Caco-2 (cell line): ENCODE results near the gene HM13. TPM values are rescaled to one million over a fixed set of nuclear protein-coding genes. Genes with fewer than 3 reads are reported as not detected.
"Not testable (repeated sequence)": the region's sequence is repeated elsewhere in the genome, so short reads cannot be mapped to it uniquely, and the experiment has no call there.

Source experiments
- BruUV-seq: library from RNA; stranded (reverse); fragments of 400-500 nt; replicated peaks from 2 replicates; lab custom pipeline; 2021; lab: Mats Ljungman, UMichigan
- CTCF ChIA-PET: fragments of 300-600 bp; sonication (Branson Sonifier 250); formaldehyde crosslinking; loops from one replicate; lab custom pipeline; 2022; ENCODE audit warnings: antibody characterized with exemption; lab: Charles Lee
- POLR2A ChIA-PET: fragments of 300-600 bp; sonication (Branson Sonifier 250); formaldehyde crosslinking; loops from one replicate; lab custom pipeline; 2022; ENCODE audit warnings: antibody characterized with exemption; lab: Charles Lee
- DNase-seq, 2 experiments: peaks; one replicate each; pipeline versions ENCODE4 v3.0.0 to v3.0.0-alpha.2; 2020 to 2022
- H3K27me3 ChIP-seq: replicated peaks from 2 replicates; pipeline ENCODE4 v1.6.0; 2011; ENCODE audit warnings: low read length; ENCODE audit not compliant: control insufficient read depth, insufficient read depth
- H3K36me3 ChIP-seq: 2 replicates; pipeline ENCODE4 v1.5.1; 2011; ENCODE audit warnings: low read length; ENCODE audit not compliant: control insufficient read depth, insufficient read depth
- H3K4me1 ChIP-seq: fragments of 250-450 bp; sonication (Bioruptor Pico); 2 replicates; pipeline ENCODE4 v1.5.1; 2020; ENCODE audit warnings: mild to moderate bottlenecking
- H3K4me3 ChIP-seq: 2 replicates; pipeline ENCODE4 v1.5.1; 2011; ENCODE audit warnings: low read depth, mild to moderate bottlenecking, control low read depth, low read length
- H3K9me3 ChIP-seq: fragments of 250-450 bp; sonication (Bioruptor Pico); 2 replicates; pipeline ENCODE4 v1.5.1; 2020; ENCODE audit warnings: mild to moderate bottlenecking, moderate library complexity
- H3K27ac Mint-ChIP-seq: one replicate; pipeline ENCODE4 v1.8.0; 2022; ENCODE audit warnings: mixed read lengths; ENCODE audit not compliant: unreplicated experiment
- H3K27me3 Mint-ChIP-seq: one replicate; pipeline ENCODE4 v1.8.0; 2022; ENCODE audit warnings: mixed read lengths; ENCODE audit not compliant: insufficient read depth, unreplicated experiment
- H3K36me3 Mint-ChIP-seq: one replicate; pipeline ENCODE4 v1.8.0; 2022; ENCODE audit warnings: mild to moderate bottlenecking, mixed read lengths; ENCODE audit not compliant: insufficient read depth, unreplicated experiment
- H3K4me1 Mint-ChIP-seq: one replicate; pipeline ENCODE4 v1.8.0; 2022; ENCODE audit warnings: low read depth, mixed read lengths; ENCODE audit not compliant: unreplicated experiment
- H3K4me3 Mint-ChIP-seq: one replicate; pipeline ENCODE4 v1.8.0; 2022; ENCODE audit warnings: mild to moderate bottlenecking, moderate library complexity, mixed read lengths; ENCODE audit not compliant: unreplicated experiment
- H3K9me3 Mint-ChIP-seq: one replicate; pipeline ENCODE4 v1.8.0; 2022; ENCODE audit warnings: mixed read lengths; ENCODE audit not compliant: unreplicated experiment
- intact Hi-C: fragments of 100-400 bp; cut with micrococcal nuclease; formaldehyde crosslinking; loops from one replicate; pipeline ENCODE4 v1.10.0; 2022; ENCODE audit not compliant: unreplicated experiment
- total RNA-seq: library from RNA; stranded (reverse); gene quantifications from 2 replicates; pipeline ENCODE4 v1.2.3, GENCODE V29; 2022
- TF ChIP-seq, protein P1 (sequence below), 2 experiments: fragments of 200-600 bp in 1 of 2; IDR thresholded peaks; 1 replicate in 1 of 2; 2 replicates in 1 of 2; pipeline versions ENCODE4 v1.5.1 to v1.8.0; 2011 to 2022; ENCODE audit warnings: antibody characterized with exemption in 1 of 2, control low read depth in 1 of 2, inconsistent platforms in 1 of 2, low read depth in 1 of 2, low read length in 1 of 2, mild to moderate bottlenecking in 1 of 2, moderate library complexity in 1 of 2; ENCODE audit not compliant: insufficient read depth in 1 of 2, severe bottlenecking in 1 of 2, unreplicated experiment in 1 of 2

Gene HM13
- total RNA-seq, 1 experiment from 2014 or later, result 443 TPM

DNA sequence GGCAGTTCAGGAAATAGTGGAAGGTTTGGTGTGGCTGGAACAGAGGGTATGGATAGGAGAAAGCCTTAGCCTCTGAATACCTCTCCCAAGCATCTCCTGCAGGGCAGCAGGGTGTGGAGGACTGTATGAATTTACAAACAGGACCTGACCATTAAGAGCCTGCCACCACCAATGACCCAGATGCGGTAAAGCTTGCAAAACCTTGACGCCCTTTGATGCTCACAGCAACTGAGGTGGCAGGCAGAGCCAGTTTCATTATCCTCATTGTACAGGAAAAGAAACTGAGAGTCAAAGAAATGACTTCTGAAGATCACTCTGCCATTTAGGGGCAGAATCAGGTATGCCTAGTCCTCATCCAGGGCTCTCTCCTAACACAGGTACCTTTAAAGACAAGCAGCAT lies 2.4 kb downstream of the HM13 start:
- peaks cover 18% of the 10 kb centered on the region for H3K36me3 Mint-ChIP-seq
- TF ChIP-seq, protein P1, sequence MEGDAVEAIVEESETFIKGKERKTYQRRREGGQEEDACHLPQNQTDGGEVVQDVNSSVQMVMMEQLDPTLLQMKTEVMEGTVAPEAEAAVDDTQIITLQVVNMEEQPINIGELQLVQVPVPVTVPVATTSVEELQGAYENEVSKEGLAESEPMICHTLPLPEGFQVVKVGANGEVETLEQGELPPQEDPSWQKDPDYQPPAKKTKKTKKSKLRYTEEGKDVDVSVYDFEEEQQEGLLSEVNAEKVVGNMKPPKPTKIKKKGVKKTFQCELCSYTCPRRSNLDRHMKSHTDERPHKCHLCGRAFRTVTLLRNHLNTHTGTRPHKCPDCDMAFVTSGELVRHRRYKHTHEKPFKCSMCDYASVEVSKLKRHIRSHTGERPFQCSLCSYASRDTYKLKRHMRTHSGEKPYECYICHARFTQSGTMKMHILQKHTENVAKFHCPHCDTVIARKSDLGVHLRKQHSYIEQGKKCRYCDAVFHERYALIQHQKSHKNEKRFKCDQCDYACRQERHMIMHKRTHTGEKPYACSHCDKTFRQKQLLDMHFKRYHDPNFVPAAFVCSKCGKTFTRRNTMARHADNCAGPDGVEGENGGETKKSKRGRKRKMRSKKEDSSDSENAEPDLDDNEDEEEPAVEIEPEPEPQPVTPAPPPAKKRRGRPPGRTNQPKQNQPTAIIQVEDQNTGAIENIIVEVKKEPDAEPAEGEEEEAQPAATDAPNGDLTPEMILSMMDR (IDR thresholded peaks at IDR 0.05; ENCODE audit: insufficient read depth in 1 of 2, low read depth in 1 of 2, low read length in 1 of 2, severe bottlenecking in 1 of 2, unreplicated experiment in 1 of 2), result no peak
- Histone ChIP-seq H3K4me3 (no peak overlapping the region), H3K9me3 (no peaks in the 10 kb centered on the region), H3K36me3 (peaks cover 4% of the 10 kb centered on the region), H3K27me3 (no peaks in the 10 kb centered on the region), H3K4me1 (peaks cover 22% of the 10 kb centered on the region)
- intact Hi-C loops, result loop anchor here (1.0 kb wide), 1 partner anchor 97 kb away; no protein-coding TSS in a partner anchor
- no peak overlapping the region for H3K4me3 Mint-ChIP-seq
- no peak for DNase-seq
- no peaks in the 10 kb centered on the region for H3K27me3 Mint-ChIP-seq
- H3K9me3 Mint-ChIP-seq, result no peaks in the 10 kb centered on the region
- POLR2A ChIA-PET, result no interaction called here
- BruUV-seq, result no TSS peak
- no peaks in the 10 kb centered on the region for H3K4me1 Mint-ChIP-seq
- CTCF ChIA-PET, result no interaction called here
- no peak overlapping the region for H3K27ac Mint-ChIP-seq

GRCh38 chr20:31517373-31517772 lies 3.1 kb downstream of the HM13 start:
- no peaks in the 10 kb centered on the region for H3K27me3 Mint-ChIP-seq
- peak; percentile 78 to 79 for DNase-seq
- H3K4me3 Mint-ChIP-seq, result no peak overlapping the region
- H3K27ac Mint-ChIP-seq, result no peak overlapping the region
- H3K4me1 Mint-ChIP-seq, result no peaks in the 10 kb centered on the region
- H3K36me3 Mint-ChIP-seq, result peaks cover 24% of the 10 kb centered on the region
- Histone ChIP-seq H3K27me3 (no peaks in the 10 kb centered on the region), H3K9me3 (no peaks in the 10 kb centered on the region), H3K36me3 (peaks cover 4% of the 10 kb centered on the region), H3K4me1 (peaks cover 22% of the 10 kb centered on the region), H3K4me3 (no peak overlapping the region)
- POLR2A ChIA-PET, result interaction anchor here (0.6 to 1.0 kb wide), 2 partner anchors 56 to 100 kb away, joined by 3 to 8 read pairs; no protein-coding TSS in a partner anchor
- no peaks in the 10 kb centered on the region for H3K9me3 Mint-ChIP-seq
- CTCF ChIA-PET, result interaction anchor here (0.6 to 1.8 kb wide), 6 partner anchors 9 to 95 kb away, joined by 3 to 16 read pairs (median 3); partner anchors contain the start of gene DEFB123
- intact Hi-C loops, result loop anchor here (1.0 kb wide), 1 partner anchor 96 kb away; no protein-coding TSS in a partner anchor
- BruUV-seq, result no TSS peak
- TF ChIP-seq, protein P1 (IDR thresholded peaks at IDR 0.05; ENCODE audit: insufficient read depth in 1 of 2, low read depth in 1 of 2, low read length in 1 of 2, severe bottlenecking in 1 of 2, unreplicated experiment in 1 of 2), result peak; percentile 32 to 41

- DNase-seq, H3K4me3 Mint-ChIP-seq, H3K27ac Mint-ChIP-seq, H3K27me3 ChIP-seq, POLR2A ChIA-PET, intact Hi-C loops, H3K4me1 Mint-ChIP-seq, BruUV-seq, H3K27me3 Mint-ChIP-seq, H3K9me3 Mint-ChIP-seq, H3K4me3 ChIP-seq, H3K9me3 ChIP-seq, H3K4me1 ChIP-seq, H3K36me3 ChIP-seq: not testable (repeated sequence)
- peaks cover 51% of the 10 kb centered on the region for H3K36me3 Mint-ChIP-seq
- CTCF ChIA-PET, result interaction anchor here (0.6 to 1.0 kb wide), 9 partner anchors 10 to 712 kb away, joined by 3 to 10 read pairs (median 3); no protein-coding TSS in a partner anchor
Measured at GRCh38 chr20:31521267-31521666, 7.0 kb downstream of the HM13 start.
